ENCODE results near the gene ILDR2.

DNA sequence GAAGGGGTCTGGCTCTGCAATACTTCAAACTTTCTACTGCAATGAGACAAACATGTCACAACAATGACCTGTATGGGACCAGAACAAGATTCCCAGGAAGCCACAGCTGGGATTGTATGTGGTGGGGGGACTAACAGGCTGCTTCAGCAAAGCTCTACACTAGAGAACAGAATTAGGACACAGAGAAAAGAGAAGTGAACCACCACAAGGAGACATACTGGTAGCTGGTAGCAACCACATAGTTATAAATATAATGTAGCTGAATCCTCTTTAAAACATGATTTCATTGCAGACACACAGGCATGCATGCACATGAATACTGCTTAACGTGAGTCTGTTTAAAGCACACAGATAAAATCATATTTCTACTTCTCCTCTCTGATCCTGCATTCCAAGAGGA is 3.5 kb upstream of the ILDR2 start:
- TF ChIP-seq EZH2phosphoT487 (IDR thresholded peaks at IDR 0.05; ENCODE audit: borderline replicate concordance, low read depth) (no peak), TCF12 (IDR thresholded peaks at IDR 0.05) (no peak), CHD2 (IDR thresholded peaks at IDR 0.05; ENCODE audit: low read length, partially characterized antibody) (no peak), GATA2 (CRISPR knock-in tag; IDR thresholded peaks at IDR 0.05) (no peak)
- TF ChIP-seq, protein P1, sequence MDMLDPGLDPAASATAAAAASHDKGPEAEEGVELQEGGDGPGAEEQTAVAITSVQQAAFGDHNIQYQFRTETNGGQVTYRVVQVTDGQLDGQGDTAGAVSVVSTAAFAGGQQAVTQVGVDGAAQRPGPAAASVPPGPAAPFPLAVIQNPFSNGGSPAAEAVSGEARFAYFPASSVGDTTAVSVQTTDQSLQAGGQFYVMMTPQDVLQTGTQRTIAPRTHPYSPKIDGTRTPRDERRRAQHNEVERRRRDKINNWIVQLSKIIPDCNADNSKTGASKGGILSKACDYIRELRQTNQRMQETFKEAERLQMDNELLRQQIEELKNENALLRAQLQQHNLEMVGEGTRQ (IDR thresholded peaks at IDR 0.05; ENCODE audit: borderline replicate concordance, low read depth, low read length) = no peak
- TF ChIP-seq, protein P2, sequence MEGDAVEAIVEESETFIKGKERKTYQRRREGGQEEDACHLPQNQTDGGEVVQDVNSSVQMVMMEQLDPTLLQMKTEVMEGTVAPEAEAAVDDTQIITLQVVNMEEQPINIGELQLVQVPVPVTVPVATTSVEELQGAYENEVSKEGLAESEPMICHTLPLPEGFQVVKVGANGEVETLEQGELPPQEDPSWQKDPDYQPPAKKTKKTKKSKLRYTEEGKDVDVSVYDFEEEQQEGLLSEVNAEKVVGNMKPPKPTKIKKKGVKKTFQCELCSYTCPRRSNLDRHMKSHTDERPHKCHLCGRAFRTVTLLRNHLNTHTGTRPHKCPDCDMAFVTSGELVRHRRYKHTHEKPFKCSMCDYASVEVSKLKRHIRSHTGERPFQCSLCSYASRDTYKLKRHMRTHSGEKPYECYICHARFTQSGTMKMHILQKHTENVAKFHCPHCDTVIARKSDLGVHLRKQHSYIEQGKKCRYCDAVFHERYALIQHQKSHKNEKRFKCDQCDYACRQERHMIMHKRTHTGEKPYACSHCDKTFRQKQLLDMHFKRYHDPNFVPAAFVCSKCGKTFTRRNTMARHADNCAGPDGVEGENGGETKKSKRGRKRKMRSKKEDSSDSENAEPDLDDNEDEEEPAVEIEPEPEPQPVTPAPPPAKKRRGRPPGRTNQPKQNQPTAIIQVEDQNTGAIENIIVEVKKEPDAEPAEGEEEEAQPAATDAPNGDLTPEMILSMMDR (IDR thresholded peaks at IDR 0.05) = no peak
